Activated CD4-positive, alpha-beta T cell treated with anti-CD3 and anti-CD28 coated beads, Interleukin-10, Interleukin-2, amounts not matched to agents 100 ng/mL and 50 ng/mL, durations not matched to agents 16 hours and 8 hours (primary cell): ENCODE results near the gene NFATC2IP.
"Not testable (repeated sequence)": the region's sequence is repeated elsewhere in the genome, so short reads cannot be mapped to it uniquely, and the experiment has no call there.

Source experiments
- DNase-seq: peaks from one replicate; pipeline ENCODE4 v3.0.0-alpha.2; 2020

The NFATC2IP gene

DNA sequence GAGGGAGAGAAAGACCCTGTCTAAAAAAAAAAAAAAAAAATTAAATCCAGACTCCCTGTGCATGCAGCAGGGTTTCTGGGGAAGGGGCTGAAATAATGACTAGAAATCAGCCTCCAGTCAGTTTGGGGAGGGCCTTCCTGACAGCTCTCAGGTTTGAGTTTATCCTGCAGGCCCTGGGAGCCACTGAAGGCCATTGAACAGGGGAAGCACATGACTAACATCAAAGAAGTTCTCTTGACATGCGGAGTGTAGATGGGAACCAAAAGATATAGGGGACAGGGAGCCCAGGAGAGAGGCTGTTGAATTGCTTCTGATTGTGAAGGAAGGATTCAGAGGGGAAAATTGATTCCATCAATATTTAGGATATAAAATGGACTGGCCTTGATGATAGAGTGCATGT is 22.9 kb upstream of the NFATC2IP start:
- no peak for DNase-seq

DNA sequence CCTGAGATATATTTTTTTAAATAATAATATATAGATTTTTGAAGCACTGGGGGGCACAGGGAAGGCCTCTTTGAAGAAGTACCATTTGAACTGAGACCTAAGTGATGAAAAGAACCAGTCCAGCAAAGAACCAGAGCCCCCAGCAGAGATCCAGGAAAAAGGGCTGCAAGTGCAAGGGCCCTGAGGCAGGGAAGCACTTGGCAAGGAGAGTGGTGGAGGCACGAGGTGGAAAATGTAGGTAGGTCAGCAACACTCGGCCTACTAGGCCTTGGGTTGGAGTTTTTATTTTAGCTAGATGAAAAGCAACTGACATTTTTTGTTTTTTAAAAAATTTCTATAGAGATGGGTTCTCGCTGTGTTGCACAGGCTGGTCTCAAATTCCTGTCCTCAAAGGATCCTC is 20.5 kb upstream of the NFATC2IP start:
- DNase-seq = no peak

DNA sequence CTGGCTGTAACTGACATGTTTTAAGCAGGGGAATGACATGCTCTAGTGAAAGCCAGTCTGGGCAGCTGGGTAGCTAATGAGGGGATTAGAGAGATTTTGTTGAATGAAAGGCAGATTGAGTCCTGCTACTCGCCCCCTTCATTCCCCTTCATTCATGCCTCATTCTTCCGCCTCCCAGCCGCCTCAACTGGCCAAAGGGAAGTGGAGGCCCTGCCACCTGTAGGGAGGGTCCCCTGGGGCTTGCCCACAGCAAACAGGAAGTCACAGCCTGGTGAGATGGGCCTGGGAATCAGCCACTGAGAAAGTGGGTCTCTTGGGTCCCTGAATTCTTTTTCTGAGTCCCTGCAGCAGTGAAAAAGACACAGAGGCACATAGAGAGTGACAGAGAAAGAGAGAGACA is 20.1 kb upstream of the NFATC2IP start:
- no peak for DNase-seq

DNA sequence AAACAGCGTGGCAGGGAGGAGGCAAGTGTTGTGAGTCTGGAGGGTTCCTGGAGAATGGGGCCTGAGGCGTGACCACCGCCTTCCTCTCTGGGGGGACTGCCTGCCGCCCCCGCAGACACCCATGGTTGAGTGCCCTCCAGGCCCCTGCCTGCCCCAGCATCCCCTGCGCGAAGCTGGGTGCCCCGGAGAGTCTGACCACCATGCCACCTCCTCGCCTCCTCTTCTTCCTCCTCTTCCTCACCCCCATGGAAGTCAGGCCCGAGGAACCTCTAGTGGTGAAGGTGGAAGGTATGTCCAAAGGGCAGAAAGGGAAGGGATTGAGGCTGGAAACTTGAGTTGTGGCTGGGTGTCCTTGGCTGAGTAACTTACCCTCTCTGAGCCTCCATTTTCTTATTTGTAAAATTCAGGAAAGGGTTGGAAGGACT is 18.9 kb upstream of the NFATC2IP start, which contains the start of gene CD19:
CD19 (plus strand) TSS at position 171 of the 425 bp plus-strand sequence; CDS start at position 201, 30 bp downstream.
- DNase-seq = no peak

DNA sequence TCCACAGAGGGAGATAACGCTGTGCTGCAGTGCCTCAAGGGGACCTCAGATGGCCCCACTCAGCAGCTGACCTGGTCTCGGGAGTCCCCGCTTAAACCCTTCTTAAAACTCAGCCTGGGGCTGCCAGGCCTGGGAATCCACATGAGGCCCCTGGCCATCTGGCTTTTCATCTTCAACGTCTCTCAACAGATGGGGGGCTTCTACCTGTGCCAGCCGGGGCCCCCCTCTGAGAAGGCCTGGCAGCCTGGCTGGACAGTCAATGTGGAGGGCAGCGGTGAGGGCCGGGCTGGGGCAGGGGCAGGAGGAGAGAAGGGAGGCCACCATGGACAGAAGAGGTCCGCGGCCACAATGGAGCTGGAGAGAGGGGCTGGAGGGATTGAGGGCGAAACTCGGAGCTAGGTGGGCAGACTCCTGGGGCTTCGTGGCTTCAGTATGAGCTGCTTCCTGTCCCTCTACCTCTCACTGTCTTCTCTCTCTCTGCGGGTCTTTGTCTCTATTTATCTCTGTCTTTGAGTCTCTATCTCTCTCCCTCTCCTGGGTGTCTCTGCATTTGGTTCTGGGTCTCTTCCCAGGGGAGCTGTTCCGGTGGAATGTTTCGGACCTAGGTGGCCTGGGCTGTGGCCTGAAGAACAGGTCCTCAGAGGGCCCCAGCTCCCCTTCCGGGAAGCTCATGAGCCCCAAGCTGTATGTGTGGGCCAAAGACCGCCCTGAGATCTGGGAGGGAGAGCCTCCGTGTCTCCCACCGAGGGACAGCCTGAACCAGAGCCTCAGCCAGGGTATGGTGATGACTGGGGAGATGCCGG is 18.2 kb upstream of the NFATC2IP start:
- DNase-seq = no peak

DNA sequence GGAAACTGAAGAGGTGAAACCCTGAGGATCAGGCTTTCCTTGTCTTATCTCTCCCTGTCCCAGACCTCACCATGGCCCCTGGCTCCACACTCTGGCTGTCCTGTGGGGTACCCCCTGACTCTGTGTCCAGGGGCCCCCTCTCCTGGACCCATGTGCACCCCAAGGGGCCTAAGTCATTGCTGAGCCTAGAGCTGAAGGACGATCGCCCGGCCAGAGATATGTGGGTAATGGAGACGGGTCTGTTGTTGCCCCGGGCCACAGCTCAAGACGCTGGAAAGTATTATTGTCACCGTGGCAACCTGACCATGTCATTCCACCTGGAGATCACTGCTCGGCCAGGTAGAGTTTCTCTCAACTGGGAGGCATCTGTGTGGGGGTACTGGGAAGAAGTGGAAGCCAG is 17.6 kb upstream of the NFATC2IP start:
- no peak for DNase-seq

DNA sequence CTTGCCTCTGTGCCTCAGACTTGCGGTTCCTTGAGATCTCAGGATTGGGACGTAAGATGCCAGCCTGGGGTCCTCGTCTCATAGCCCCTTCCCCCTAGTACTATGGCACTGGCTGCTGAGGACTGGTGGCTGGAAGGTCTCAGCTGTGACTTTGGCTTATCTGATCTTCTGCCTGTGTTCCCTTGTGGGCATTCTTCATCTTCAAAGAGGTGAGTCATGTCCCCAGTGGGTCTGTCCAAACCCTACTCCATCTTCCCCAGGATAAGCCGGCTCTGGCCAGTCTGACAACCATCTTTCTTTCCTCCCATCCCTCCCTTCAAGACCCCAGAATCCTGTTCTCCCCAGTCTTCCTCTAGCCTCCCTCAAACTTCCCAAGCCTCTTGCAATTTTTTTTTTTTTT is 15.4 kb upstream of the NFATC2IP start:
- no peak for DNase-seq

DNA sequence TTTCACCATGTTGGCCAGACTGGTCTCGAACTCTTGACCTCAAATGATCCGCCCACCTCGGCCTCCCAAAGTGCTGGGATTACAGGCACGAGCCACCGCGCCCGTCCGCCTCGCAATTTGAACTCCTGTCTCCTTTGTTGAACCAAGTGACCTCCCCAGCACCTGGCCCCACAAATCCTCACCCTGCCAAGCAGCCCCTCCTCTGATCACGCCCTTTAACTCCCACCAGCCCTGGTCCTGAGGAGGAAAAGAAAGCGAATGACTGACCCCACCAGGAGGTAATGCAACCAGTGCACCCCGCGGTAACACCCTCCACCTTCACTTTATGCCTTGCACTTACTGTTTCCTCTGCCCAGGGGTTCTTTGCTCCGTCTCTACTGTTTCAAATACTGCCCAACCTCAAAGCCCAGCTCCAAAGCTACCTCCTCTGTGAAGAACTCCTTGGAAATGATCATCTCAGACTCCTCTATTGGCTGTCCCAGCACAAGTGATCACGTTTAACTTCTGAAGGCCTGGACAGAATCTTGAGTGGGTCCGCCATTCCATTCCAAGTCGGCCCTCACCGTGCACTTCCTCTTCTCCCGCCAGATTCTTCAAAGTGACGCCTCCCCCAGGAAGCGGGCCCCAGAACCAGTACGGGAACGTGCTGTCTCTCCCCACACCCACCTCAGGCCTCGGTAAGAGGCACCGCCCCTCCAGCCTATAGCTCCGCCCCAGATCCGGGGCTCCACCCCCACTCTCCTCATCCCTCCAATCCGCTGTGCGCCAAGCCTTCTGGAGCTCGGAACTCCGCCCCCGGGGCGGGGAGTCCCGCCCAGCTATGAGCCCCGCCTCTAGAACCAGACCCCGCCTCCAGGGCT is 14.6 kb upstream of the NFATC2IP start:
- peak; percentile 87 for DNase-seq

DNA sequence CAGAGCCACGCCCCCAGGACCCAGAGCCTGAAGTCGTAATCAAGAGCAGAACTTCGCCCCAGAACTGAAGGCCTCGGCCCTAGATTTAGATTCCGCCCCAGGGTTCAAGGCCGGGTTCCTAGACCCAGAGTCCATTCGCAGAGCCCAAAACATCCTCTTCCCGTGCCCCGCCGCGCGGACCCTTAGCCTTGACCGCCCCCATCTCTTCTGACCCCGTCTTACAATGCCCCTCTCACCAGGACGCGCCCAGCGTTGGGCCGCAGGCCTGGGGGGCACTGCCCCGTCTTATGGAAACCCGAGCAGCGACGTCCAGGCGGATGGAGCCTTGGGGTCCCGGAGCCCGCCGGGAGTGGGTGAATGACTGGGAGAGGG is 14.0 kb upstream of the NFATC2IP start:
- no peak for DNase-seq

DNA sequence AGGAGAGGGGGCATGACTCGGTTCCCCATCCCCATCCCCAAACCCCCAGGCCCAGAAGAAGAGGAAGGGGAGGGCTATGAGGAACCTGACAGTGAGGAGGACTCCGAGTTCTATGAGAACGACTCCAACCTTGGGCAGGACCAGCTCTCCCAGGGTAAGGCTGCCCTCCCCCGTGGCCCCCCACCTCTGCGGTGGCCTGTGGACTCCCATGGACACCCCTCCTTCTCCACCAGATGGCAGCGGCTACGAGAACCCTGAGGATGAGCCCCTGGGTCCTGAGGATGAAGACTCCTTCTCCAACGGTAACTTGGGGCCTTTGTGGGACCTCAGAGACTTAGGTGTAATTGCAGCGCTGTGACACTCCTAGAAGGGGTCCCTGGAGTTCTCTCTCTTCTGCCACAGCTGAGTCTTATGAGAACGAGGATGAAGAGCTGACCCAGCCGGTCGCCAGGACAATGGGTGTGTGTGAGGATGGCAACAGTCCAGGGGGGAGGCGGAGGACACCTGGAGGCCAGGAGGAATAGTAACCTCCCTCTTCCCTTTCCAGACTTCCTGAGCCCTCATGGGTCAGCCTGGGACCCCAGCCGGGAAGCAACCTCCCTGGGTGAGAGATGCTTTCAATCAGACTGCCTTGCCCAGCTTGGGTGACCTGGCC is 13.4 kb upstream of the NFATC2IP start:
- no peak for DNase-seq

DNA sequence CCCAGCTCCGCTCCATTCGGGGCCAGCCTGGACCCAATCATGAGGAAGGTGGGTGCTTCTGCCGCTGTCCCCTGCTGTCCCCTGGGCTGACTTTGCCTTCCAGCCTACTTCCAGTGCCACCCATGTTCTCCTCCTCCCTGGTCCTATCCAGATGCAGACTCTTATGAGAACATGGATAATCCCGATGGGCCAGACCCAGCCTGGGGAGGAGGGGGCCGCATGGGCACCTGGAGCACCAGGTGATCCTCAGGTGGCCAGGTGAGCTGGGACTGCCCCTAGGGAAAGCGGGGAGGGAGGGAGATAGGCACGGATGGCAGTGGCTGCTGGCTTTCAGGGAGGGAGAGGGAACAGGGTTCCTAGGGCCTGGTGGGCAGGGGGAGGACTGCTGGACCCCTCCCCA is 12.0 kb upstream of the NFATC2IP start:
- no peak for DNase-seq

DNA sequence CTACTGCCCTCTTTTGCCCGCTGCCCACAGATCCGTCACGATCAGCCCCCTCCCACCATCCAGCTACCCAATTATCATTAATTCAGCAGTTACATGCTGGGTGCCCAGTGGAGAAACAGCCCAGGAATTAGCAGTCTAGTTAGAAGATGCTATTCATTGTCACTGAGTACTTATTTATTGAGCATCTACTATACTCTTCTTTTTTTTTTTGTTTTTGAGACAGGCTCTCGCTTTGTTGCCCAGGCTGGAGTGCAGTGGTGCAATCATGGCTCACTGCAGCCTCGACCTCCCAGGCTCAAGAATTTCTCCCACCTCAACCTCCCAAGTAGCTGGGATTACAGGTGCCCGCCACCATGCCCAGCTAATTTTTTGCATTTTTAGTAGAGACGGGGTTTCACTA is 10.9 kb upstream of the NFATC2IP start:
- not testable (repeated sequence) for DNase-seq

DNA sequence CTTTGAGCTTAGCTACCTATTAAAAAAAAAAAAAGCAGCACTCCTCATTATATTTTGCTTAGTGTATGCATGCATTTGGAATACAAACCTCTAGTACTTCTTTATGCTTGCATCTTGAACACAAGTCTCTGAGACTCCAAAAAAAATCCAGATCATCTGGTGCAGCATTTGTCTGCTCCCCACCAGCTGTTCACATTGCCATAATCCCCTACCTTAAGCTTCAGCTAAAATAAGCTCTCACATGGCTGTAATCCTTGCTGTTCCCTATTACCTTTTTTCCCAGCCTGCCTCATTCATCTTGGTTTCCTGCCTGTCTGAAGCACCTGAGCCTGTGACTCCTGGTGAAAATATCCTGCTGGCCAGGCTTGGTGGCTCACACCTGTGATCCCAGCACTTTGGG is 7.5 kb upstream of the NFATC2IP start:
- no peak for DNase-seq

DNA sequence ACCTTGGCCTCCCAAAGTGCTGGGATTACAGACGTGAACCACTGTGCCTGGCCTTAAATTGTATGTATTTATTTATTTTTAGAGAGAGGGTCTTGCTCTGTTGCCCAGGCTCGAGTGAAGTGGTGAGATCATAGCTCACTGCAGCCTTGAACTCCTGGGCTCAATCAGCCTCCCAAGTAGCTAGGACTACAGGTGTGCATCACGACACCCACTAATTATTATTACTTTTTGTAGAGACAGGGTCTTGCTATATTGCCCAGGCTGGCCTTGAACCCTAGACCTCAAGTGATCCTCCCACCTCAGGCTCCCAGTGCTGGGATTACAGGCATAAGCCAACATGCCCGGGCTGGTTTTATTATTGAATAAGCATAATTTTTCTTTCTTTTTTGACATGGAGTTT is 4.1 kb upstream of the NFATC2IP start:
- no peak for DNase-seq

DNA sequence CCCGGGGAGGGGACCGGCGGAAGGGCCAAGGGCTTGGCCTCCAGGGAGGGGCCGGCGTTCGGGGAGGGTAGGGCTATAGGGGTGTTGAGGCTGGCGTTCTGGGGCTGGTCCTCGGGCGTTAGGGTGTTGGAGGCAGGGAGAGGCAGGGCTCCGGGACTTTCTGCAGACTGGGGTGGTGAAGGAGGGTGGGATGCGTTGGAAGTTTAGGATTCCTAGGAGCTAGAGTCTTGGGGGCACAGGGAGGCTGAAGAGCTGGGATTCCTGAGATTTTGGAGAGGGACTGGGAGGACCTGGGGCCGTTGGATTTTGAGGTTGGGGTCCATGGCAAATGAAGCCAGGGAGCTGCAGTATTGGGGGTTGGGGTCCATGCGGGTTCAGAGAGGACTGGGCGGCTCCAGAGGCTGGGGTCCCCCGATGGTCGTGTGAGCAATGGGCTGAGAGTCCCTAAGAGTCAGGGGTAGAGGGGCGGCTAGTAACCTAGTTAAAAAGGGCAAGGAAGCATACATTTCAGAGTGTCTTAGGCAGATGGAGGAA is 740 bp downstream of the NFATC2IP start:
- DNase-seq = peak; percentile 57

DNA sequence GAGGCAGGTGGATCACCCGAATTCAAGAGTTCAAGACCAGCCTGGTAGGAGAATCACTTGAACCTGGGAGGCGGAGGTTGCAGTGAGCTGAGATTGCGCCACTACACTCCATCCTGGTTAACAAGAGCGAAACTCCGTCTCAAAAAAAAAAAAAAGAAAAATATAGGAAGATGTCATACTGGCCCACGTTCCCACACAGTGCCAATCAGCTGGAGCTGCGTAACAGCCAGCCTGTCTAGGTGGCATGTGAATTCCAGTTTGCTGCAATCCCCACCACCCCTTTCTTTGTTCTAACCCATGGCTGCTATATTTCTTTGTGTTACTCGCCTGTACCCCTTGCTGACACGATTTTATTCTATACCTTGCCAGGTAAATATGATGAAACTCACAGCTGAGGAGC is 7.5 kb downstream of the NFATC2IP start:
- no peak for DNase-seq

DNA sequence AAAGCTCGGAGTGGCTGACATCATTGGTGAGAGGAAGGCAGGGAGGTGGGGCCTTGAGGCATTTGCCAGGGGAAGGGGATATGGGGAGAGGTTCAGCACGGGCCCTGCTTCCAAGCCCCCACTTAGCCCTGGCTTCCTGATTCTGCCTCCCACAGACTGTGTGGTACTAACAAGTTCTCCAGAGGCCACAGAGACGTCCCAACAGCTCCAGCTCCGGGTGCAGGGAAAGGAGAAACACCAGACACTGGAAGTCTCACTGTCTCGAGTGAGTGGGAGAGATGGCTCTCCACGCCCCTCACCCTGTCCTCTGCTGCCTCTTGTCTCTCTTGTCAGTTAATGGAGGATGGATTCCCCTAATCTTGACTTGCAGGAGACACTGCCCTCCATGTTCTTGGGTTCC is 8.1 kb downstream of the NFATC2IP start:
- DNase-seq = no peak

DNA sequence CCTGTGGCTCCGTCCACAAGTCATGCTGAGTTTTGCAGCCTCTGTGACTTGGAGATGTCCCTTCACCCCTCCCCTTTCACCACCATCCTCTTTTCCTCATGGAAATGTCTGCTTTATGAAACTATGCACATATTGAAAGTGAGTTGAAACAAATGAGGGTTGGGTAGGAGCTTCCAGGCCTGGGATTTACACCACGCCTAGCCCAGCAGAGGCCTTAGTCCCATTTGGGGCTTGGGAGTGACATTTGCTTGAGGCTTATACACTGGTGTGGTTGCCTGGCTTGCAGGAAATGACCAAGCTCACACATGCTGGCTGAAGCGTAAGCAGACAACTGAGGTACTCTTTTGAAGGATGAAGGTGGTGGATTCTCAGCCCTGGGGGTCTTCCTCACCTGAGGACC is 13.3 kb downstream of the NFATC2IP start:
- DNase-seq = no peak

DNA sequence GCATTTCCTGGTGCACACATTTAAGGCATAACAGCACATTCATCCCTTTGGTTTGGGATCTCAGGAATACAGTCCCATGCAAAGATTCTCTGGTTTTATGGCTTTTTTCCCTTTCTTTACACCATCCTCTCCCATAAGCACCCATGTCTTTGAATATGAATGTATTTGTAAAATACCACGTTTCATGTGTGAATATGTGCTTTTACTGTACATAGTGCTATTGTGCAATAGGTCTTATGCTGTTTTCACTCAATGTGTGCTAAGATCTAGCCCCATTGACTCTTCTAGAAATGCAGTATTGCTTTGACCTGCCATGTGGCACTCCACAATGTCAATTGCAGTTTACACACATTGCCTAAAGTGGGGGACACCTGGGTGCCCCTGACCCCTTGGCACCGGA is 13.8 kb downstream of the NFATC2IP start:
- DNase-seq = no peak

DNA sequence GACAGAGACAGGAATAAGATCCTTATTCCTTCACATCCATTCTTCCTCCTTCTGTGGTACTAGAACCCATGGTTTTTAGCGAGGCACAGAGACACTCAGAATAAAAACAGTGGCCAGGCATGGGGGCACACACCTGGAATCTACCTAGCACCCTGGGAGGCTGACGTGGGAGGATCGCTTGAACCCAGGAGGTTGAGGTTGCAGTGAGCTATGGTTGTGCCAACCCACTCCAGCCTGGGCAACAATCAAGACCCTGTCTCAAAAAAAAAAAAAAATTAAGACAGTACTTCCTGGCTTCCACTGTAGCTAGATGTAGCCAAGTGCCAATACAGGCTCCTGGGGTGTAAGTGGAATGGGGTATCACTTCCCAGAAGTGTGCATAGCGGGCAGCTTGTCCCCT is 16.4 kb downstream of the NFATC2IP start:
- no peak for DNase-seq

DNA sequence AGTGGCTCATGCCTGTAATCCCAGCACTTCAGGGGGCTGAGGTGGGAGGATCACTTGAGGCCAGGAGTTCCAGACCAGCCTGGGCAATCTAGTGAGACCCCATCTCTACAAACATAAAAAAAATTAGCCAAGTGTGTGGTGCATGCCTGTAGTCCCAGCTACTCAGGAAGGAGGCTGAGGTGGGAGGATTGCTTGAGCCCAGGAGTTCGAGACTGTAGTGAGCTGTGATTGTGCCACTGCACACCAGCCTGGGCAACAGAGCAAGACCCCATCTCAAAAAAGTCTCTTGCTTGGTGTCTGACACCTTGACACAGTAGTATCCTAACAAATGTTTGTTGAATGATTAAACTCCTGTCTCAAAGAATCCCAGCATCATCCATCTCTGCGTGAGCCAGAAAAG is 19.0 kb downstream of the NFATC2IP start:
- not testable (repeated sequence) for DNase-seq

DNA sequence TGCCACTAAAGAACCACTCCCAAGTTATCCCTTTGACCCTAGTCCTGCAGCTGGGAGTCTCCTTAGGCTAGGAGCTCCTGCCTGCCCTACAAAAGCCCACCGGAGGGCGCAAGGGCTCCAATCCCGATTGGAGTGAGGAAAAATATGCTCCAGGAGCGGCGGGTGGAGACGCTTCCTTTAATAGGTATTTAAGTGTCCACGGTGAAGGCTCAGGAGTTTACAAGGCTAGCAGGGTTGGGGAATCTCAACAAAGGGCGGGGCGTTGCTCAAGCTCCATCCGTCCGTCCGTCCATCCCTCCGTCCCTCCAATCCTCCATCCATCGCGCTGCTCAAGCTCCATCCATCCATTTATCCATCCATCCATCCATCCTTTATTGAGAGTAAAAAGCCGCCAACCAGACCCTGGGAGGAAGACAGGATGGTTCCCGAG is 23.3 kb downstream of the NFATC2IP start:
- peak; percentile 46 for DNase-seq

DNA sequence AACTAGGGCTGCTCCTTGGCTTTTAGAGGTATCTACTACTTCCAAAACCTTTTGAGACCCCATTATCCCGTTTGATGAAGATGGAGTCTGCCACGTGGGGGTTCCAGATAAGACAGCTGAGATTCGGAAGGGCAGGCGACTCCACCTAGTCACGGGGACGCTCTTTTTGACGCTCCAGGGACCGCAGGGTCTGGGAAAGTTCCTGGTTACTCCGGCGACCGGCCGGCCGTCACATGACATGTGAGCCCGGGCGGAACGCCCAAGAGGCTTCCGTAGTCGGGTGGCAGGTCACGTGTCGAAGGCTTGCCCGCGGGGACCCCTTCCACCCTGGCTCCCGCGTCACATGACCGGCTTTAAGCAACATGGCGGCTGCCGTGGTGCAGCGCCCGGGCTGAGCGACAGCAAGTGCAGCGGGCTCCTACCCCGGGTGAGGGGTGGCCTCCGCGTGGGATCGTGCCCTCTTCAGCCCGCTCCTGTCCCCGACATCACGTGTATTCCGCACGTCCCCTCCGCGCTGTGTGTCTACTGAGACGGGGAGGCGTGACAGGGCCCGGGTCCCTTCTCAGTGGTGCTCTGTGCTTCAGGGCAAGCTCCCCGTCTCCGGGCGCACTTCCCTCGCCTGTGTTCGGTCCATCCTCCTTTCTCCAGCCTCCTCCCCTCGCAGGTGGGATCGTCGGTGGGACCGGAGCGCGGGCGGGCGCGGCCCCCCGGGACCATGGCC is 23.9 kb downstream of the NFATC2IP start, which contains the start of gene SPNS1:
SPNS1 (plus strand) TSS at position 342 of the 721 bp plus-strand sequence; CDS start at position 716, 374 bp downstream.
- peak; percentile 98 for DNase-seq
